DMS114 treated with DMSO at 0.1 percent for 48 hours (cell line): ENCODE data around the gene SGCA.

Experiments
- DNase-seq: peaks from one replicate; lab custom pipeline; 2025; ENCODE audit not compliant: unreplicated experiment; lab: John Stamatoyannopoulos, UW

Gene SGCA

DNA sequence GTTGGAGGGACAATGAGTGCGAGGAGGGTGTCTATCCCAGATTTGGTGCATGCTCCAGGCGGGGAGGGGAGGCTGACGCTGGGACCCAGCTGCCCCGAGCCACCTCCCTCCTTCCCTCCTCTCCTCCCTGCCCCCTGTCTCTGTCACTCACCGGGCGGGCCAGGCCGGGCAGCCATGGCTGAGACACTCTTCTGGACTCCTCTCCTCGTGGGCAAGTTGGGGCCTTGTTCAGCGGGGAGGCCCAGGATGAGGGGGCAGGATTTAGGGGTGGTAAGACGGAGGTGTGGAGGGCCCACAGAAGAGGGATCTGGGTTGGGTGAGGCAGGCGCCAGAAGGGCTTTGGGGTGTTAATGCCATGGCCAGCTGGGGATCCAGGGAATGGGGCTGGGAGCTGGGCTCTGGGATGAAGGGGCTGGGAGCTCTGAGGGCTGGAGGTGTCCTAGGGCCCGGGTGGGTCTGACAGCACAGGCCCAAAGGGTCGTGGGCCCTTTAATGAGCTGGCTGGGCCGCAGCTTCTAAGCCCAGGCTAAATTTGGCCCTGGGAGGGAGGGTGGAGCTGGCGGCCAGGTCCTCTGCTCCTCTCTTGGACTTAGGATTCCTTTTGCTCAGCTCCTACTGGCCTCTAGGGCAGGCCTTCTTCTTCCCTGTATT is at the start of gene SGCA:
TSS of gene SGCA (plus strand) at position 139 of the 651 bp plus-strand sequence. CDS start at position 175, 36 bp downstream.
- DNase-seq, result no peak

DNA sequence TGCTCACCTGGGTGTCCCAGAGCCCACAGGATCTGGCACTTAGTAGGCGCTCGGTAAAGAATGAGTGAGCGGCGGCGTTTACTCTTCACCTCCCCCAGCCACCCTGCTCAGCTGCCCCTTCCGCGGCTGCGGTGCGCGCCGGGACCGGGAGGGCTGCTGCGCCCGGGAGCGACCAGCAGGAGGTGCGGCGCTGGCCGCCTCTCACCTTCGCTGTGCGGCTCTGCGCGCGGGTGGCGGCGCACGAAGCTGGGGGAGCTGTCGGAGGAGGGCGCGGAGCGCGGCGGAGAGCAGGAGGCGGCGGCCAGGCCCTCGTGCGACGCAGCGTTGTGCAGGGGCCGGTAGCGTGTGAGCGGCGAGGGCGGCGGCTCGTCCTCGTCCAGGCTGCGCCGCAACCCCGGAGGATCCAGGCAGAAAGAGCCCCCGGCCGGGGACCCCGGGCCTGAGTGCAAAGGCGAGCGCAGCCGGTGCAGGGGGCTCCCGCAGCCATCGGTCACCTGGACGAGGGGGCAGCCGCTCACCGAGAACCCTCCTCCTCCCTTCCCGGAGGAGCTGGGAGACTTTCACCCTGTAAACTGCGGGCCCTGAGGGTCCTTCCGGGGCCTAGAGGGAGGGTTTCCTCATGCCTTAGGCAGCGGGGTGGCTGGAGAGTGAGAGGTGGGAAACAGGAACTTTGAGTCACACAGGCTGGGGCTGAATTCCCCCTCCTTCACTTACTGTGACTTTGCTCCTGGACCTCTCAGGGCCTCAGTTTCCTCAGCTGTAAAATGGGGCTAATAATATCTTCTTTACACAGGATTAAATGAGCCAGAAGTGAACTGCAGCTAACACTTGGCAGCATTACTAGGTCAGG is 48.4 kb upstream of the SGCA start:
- DNase-seq, result no peak

DNA sequence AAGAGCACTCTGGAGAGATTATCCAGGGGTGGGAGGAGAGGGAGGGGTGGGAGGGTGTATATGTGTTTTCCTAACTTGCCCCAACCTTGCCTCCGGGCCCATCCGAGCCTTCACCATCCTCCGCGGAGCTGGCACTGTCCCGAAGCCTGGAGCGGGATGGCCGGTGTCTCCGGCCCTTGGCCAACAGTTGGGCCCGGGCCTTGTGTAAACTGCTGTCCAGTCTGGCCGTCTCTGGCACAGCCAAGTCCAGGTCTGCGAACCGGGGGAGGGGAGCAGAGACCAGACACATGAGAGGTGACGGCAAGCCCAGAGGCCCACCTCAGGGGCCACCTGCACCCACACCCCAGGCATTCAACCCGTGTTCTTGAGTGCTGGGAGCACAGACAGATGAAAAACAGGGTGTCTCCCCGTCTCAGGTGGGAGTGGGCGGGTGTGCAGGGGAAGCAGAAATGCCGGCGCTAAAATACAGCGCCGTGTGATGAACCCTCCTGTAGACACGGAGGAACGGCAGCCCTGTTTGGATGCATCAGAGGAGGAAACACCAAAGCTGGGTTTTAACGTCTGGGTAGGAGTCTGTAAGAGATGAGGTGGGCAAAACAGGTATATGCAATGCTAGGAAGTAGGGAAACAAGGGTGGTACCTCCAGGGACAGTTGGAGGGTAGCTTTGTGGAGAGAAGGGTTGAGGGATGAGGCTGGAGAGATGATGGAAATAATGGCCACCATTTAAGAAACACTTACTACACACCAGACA is 47.6 kb upstream of the SGCA start:
- DNase-seq, result no peak

GRCh38 chr17:50118828-50119218 is 47.0 kb upstream of the SGCA start:
- DNase-seq, result no peak

DNA sequence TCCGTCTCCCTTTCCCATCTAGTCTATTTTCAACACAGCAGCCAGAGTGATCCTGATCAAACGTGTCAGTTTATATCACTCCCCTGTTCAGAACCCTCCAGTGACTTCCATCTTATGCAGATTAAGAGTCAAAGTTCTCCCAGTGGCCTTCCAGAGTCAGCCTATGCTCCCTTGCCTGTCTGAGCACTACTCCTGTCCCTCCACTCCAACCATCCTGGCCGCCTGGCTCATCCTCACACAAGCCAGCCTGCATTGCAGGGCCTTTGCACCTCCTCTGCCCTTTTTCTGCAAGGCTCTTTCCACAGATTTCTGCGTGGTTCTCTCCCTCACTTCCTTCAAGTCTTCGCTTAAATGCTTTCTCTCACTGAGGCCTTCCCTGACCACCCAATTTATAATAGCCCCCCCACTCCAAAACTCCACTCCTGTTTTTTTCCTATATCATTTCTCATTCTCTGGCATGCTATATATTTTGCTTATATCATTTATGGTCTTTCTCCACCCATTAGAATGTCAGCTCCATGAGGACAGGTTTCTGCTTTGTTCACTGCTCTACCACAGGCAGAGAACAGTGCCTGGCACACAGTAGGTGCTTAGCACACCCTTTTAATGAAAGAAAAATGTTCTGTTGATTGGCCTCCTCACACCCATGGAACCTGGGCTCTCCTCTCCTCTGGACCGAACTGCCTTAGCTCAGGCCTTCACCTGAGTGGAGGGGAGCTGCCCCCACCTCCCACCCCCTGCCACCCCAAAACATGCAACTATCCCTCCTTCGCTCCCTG is 45.1 kb upstream of the SGCA start:
- no peak for DNase-seq

DNA sequence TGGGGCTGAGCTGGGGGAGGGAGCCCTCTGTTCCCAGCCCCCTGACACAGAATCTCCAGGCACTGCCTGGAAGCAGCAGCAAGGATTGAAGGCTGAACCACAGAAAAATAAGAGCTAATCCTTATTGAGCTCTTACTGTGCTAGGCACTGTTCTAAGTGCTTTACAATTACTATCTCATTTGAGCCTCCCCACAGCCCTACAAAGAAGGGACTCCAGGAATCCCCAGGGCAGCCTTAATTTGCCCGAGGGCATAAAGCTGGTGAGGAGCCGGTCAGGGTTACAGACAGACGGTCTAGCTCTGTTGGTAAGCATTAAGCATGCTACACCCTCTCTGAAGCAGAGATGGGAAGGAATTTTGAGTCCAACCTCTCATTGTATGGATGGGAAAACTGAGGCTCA is 42.9 kb upstream of the SGCA start:
- DNase-seq, result no peak

GRCh38 chr17:50123649-50124349 is 42.0 kb upstream of the SGCA start:
- no peak for DNase-seq

GRCh38 chr17:50125420-50125997 is 40.3 kb upstream of the SGCA start:
- no peak for DNase-seq

DNA sequence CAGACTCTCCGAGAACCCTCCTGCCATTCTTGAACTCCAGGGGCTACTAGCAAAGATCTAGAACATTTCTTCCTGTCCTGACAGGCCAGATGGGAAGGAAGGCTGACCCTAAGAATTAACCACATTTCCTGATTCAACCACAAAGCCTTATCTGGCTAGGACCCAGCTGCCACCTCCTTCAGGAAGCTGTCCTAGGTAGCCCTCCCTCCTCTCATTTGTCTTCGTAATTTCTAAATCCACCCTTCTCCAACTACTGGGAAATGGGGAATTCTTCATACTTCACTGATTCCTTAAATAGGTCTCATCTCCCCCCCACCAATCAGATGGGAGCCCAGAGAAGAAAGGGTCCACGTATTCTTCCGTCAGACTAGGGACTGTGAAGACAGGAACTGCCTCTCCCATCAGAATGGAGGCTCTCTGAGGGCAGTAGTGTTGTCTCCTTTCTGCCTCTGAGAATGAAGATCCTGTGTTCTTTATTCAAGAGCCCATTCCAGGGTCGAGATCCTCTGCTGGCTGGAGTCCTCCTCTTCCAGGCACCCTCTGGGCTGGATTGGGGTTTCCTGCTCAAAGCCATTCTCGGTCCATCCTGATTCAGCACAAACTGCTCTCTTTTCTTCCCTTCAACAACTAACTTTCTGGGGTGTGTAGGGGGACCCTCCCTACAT is 38.0 kb upstream of the SGCA start:
- no peak for DNase-seq

GRCh38 chr17:50128441-50129352 is 37.1 kb upstream of the SGCA start:
- no peak for DNase-seq

GRCh38 chr17:50129353-50129727 is 36.5 kb upstream of the SGCA start:
- no peak for DNase-seq

DNA sequence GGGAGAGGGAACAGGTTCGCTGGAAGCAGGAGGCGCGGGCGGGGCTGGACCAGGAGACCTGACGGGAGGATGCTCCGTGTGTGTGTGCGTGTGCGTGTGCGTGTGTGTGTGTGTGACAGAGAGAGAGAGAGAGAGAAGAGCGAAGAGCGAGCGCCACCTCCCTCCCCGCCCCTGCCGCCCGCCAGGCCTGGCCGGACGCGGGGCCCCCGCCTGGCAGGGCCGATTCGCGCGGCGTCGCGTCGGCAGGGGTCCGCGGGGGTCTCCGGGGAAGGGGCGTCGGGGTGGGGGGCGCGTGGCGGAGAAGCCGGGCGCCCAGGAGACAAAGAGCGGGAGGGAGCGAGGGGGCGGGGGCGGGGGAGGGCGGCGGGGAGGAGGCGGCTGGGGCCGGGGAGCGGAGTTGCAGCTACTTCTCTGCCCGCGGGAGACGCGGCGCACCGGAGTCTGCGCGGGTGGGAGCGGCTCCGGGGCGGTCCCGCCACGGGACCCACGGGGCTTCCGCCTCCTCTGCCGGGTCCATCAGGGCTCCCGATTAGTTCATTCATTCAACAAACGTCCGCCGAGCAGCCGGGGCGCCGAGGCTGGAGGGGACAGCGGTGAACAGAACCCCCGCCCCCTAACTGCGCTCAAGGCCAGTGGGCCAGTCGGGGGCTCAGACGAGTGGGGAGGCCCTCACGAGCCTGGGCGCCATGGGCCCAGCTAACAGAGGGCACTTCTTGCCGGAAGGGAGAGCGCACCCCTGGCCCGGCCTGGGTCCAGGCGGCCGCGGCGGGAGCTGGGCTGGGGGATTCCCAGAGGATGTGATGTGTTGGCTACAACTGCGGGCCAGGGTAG is 35.9 kb upstream of the SGCA start, which contains the start of gene SAMD14:
TSS of gene SAMD14 (minus strand) at position 433 of the 831 bp plus-strand sequence. CDS start 5,201 bp downstream, outside the sequence.
- no peak for DNase-seq

DNA sequence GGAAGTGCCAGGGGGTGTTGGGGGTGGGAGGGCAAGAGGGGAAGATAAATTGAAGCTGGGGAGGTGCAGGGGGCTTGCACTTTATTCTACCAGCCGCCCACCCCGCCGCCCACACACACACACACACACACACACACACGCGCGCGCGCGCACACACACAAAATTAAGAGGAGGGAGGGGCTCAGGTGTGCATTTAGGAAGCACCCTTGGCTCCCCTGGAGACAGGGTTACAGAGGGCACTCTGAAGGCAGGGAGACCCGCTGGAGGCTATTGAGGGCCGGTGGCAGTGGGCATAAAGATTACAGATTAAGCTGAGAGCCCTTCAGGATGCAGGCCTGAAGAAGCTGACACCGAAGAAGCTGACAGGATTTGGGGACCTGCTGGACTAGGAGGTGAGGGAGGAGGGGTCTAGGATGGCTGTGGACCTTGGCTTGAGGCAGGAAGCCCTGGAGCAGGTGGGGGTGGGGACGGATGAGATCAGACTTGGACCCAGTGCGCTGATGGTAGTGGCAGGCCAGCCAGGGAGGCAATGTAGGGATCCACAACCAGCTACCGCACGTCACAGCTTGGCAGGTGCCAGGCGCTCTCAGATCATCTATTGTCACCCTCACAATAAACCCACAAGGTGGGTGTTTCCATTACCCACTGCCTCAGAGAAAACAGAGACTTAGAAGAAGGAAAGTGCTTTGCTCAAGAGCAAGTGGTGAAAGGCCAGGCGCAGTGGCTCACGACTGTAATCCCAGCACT is 35.1 kb upstream of the SGCA start:
- DNase-seq, result no peak

- no peak for DNase-seq
Measured at GRCh38 chr17:50132104-50132794, 33.6 kb upstream of the SGCA start.

- DNase-seq, result no peak
Measured at GRCh38 chr17:50133028-50133768, 32.6 kb upstream of the SGCA start.

DNA sequence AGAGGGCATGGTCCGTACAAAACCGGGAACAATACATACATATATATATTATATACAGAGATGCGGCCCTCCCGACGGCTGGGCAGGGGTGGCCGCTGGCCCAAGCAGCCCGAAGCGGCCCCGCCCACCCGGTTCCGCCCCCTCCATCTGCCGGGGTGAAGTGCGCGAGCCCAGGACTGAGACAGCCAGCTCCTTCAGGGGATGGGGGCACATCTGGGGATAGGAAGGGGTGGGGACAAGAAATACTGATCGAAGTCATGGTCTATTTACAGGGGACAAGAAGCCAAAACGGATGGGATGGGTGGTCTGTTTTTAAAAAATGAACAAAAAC is 32.1 kb upstream of the SGCA start:
- no peak for DNase-seq
